NCI-H345 treated with DMSO at 0.1 percent for 48 hours (cell line): ENCODE results near the gene SERHL2.
A peak's percentile ranks its signal among the peaks of the same experiment; 100 is the strongest.
"Not testable (repeated sequence)": the region's sequence is repeated elsewhere in the genome, so short reads cannot be mapped to it uniquely, and the experiment has no call there.

ENCODE experiments used
- DNase-seq: peaks from one replicate; lab custom pipeline; 2025; ENCODE audit not compliant: unreplicated experiment; lab: John Stamatoyannopoulos, UW

SERHL2 gene, protein sequence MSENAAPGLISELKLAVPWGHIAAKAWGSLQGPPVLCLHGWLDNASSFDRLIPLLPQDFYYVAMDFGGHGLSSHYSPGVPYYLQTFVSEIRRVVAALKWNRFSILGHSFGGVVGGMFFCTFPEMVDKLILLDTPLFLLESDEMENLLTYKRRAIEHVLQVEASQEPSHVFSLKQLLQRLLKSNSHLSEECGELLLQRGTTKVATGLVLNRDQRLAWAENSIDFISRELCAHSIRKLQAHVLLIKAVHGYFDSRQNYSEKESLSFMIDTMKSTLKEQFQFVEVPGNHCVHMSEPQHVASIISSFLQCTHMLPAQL

DNA sequence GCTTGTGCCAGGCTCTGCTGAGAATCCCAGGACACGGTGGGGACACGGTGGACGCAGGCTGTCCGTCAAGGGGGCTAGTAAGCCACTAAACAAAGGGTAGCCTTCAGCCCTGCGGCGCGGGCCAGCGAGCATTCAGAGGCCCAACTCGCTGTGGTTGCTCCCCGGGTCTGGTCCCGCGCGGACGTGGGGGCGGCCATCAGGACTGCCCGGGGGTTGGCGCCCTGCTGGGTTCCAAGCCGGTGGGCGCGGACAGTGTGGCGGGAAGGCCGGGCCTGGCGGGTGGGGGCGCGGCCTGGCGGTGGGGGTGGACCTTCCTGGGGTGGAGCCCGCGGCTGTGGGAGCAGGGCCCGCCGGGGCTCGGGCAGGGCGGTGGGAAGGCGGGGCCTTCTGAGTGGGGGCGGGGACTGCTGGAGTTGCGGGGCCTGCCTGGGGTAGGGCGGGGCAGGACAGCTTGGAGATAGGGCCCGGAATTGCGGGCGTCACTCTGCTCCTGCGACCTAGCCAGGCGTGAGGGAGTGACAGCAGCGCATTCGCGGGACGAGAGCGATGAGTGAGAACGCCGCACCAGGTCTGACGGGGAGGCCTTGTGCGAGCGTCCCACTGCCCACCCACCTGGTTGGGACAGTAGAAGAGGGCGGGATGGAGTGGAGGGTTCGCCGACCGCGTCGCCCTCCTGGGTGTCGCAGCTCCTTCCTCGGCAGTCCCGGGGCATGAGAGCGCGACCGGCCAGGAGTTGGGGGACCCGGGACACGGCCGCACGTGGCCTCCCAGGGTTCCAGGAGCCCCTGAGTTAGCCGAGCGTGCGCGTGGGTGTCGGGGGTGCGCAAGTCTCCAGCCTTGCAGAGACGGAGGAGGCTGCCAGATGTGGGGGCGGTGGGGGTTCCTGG lies at the start of gene SERHL2:
TSS of gene SERHL2 (plus strand) at position 482 of the 887 bp plus-strand sequence. CDS start at position 547, 65 bp downstream.
- peak; percentile 43 for DNase-seq

DNA sequence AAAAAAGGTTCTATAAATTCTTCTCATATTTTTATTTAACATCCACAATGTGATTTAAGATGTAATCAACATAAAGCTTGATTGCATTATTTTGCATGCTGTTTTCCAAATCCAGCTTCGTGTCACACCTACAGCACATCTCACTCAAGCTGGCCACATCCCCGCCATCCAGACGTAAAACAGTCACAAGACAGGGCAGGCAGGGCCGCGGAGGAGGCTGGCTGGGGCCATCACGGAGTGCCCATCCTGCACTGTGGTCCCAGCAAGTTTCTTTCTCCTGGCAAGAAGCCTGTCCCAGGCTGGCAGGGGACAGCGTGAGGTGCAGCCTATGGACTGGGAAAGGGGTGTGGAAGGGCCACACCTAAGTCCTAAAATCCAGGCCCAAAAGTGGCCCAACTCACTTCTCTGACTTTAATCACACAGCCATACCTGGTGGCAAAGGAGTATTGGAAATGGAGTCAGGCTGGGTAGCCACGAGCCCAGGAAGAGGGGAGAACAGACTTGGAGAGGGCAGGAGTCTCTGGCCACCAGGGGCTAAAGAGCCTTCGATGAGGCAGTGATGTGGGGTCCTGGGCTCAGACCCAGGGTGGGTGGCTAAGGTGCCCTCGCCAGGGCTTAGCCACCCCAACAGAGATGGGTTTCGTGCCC lies 45.3 kb upstream of the SERHL2 start:
- DNase-seq, result not testable (repeated sequence)

DNA sequence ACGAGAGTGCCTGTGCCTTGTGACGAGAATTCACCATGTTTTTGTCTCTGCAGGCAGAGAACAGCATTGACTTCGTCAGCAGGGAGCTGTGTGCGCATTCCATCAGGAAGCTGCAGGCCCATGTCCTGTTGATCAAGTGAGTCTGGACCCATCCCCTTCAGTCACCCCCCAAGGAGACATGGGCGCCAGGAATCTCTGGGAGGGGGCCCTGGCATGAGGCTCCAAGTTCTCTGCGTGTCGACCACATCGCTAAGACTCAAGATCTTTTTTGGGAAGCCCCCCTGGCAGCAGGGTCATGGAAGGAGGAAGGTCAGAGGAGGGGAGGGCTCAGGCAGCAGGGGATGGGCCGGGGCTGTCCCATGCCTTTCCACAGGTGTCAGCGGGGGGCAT lies 44.8 kb upstream of the SERHL2 start:
- not testable (repeated sequence) for DNase-seq

DNA sequence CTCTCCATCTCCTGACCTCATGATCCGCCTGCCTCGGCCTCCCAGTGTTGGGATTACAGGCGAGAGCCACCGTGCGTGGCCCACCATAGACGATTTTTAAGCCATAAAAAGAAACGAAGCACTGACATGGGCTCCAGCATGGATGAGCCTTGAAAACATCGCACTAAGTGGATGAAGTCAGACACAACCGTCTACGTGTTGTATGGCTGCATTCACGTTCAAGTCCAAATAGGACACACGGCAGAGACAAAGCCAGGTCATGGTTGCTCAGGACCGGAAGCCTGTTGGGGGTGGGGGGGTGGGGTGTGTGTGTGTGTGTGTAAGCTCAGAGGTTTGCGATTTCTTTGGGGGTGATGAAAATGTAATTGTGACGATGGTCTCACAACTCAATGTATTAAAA lies 44.2 kb upstream of the SERHL2 start:
- DNase-seq, result no peak

DNA sequence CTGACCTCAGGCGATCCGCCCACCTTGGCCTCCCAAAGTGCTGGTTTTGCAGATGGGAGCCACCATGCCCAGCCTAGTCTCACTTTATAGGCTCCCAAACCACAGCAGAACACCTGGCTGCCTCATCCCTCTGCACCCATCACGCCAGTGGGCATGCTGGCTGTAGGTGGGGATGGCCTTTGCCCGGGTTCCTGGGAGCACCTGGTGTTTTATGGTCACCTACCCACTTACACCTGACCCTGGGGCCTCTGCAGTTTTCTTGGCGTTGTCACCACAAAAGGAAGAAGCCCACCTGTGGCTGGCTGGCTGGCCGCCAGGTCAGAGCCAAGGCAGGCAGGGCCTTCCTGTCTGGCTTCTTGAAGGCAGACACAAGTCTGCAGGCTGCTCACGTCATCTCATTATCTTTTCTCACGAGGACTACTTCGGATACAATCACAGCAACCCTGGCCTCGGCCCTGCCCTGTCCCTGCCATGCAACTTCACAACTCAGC lies 42.3 kb upstream of the SERHL2 start:
- no peak for DNase-seq

DNA sequence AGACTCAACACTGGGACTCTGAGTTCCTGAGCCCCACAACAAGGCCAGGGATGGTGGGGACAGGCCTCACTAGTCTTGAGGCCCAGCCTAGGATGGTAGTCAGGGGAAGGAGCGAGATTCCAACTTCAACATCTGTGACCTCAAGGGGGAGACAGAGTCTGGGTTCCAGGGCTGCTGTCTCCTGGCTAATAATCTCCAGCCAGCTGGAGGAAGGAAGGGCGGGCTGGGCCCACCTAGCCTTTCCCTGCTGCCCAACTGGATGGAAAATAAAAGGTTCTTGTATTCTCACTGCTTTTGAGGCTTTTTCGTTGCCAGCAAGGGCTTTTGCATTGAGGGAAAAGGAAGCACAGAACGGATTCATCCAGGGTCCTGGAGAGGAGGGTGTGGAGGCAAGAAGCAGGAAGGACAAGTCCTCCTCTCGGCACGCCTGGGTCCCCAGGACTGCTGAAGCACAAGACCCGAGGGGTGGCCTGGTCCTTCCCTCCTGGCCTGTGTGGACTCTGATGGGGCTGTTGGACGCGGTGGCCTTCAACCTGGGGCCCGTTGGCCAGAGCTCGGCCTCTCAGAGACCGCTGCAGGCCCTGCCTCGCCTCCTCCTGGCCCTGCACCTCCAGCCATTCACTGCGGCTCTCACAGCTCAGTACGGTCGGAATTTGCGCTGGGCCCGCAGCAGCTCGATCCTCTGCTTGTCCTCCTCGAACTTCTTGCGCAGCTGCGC lies 41.3 kb upstream of the SERHL2 start:
- not testable (repeated sequence) for DNase-seq

DNA sequence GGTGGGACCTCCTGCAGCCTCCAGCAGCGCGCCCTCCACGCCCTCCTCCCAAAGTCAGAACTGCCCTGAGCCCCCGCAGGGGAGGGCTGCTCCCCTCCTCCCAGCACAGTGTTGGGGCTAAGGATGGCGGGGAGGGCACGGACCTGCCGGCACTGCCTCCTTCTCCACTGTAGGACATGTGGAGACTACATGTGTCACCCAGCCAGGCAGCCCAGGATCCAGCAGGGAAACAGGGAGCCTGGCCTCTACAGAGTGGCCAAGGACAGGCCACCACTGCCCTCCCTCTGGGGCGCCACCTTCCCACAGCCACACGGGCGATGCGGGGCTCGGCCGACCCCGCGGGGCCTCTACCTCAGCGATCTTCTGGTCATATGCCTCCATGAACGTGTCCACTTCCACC lies 39.4 kb upstream of the SERHL2 start:
- DNase-seq, result not testable (repeated sequence)

DNA sequence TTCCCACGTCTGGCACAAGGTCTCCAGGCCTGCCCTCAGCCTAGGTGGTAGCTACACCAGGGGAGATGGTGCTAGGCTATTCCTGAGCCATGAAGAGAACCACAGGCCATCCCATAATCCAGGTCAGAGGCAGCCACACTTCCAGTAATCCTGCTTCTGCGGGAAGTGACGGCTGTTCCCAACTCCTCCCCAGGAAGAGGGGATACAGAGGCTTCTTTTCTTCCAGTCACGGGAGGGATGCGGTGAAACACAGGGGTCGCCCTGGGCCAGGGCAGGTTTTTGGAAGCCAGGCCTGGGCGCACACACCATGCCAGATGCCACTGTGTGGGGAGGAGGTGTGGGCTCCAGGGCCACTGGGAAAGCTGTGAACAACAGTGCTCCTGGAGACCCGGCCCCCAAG lies 38.5 kb upstream of the SERHL2 start:
- not testable (repeated sequence) for DNase-seq

DNA sequence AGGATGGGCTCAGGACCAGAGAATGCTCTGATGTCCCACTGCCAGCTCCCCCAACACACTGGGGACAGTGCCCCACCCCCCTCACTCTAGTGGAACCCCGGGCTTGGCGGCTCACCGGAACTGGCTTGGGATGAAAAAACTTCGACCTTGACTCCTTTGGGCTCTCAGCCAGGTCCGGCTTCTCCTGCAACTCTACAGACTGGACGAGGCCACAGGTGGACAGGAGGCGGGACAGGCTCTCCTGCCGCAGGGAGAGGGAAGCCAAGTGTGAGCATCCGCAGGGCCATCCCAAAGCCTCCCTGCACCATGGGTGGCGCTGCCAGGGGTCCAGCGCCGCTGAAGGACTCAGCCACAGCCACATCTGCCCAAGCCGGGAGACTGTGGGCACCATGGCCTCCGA lies 37.9 kb upstream of the SERHL2 start:
- no peak for DNase-seq

DNA sequence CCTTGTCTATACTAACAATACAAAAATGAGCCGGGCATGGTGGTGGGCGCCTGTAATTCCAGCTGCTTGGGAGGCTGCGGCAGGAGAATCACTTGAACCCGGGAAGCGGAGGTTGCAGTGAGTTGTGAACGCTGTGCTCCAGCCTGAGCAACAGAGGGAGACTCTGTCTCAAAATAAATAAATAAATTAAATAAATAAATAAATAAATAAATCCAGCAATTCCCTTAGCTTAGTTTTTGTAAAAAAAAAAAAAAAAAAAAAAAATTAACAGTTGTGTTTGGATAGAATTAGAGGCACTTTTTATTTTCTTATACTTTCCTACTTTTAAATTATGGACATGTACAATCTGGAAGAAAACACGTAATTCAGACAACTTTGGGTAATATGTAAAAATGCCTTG lies 36.7 kb upstream of the SERHL2 start:
- not testable (repeated sequence) for DNase-seq

DNA sequence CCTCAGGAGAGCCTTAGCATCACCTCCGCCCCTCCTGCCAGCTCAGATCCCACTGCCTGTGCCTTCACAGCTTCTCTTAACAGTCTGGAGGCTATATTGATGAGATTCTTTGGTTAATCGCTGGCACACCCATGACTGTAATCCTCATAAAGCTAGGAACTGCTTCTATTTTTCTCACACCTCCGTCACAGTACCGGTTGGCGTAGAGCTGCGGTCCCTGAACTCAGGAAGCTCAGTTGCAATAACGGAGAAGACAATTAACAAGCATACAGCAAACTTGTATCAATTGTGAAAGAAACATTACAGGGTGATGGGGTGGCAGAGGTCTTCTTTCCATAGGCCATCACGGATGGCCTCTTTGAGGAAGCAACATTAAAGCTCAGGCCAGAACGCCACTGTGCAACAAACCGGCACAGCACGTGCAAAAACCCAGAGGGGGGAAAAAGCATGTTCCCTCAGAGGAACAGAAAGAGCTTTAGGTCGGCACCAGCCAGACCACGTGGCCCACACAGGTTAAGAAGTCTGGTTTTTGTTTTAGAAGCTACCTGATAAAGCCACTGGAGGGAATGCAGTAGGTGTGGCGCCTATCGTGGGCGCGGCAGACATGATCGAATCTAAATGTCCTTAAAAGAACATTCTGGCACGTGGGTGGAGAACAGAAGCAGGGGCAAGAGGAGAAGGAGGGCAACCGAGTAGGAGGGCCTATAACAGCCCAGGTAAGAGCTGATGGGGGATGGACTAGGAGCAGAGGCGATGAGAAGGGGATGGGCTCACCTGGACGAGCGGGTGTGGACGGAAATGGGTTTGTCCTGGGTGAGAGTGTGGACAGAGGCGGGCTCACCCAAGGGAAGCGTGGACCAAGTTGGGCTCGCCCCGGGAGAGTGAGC lies 34.9 kb upstream of the SERHL2 start:
- DNase-seq, result not testable (repeated sequence)

DNA sequence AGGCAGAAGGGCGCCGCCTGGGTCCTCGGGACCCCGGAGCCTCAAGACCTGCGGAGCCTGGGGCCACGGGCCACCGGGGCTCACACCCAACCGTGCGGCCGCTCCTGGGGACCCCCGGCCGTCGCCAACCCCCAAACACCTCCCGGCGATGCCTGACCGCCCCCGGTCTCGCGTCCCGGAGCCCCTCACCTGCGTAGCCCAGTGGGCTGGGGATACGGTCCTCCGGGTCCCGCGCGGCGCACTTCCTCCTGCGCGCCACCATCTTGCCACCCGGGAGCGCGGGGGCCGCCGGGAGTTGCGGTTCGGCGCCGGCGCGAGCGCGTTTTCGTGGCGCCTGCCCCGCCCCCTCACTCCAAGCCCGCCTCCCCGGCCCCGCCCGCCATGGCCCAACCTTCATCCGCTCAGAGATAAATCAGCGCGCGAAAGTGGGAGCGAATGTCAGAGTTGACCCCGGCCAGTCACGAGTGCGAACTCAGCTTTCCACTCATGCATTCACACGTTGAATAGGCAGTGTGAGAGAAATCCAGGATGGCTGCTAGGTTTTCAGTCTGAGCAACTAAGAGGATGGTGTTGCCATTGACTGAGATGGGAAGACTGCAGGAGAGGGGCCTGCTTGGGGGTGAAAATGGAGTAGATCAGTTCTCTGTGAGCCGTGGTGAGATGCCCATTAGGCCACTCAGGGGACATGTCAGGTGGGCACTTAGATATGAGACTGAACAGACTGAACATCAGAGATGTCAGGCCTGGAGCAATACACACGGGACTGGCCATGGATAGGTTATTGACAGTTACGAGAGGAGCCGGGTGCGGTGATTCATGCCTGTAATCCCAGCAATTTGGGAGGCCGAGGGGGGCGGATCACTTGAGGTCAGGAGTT lies 34.0 kb upstream of the SERHL2 start, which contains the start of gene RRP7A:
TSS of gene RRP7A (minus strand) at position 272 of the 877 bp plus-strand sequence. CDS start at position 262, 10 bp downstream.
- DNase-seq, result peak; percentile 27

DNA sequence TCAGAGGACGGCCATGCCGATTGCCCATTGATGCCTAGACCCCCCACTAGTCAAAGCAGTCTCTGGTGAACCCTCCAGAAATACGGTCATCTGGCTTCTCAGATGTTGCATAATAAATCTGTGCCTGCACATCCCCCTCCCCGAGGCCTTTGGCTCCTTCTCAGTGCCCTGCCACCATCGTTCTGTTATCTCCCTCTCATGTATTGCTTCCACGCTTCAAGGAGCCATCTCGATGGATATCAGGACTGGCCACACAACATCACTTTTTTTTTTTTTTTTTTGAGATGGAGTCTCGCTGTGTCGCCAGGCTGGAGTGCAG lies 32.6 kb upstream of the SERHL2 start:
- DNase-seq, result no peak

DNA sequence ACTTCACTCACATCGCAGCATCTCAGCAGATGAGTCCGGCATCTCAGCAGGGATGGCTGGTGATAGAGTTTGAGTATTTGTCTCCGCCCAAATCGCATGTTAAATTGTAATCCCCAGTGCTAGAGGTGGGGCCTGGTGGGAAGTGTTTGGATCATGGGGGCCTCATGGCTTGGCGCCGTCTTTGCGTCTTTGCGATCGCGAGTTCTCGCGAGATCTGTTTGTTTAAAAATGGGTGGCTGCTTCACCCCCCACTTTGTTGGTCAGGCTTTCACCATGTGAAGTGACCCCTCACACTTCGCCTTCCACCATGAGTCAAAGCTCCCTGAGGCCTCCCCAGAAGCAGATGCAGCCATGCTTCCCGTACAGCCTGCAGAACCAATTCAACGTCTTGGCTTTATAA lies 31.2 kb upstream of the SERHL2 start:
- DNase-seq, result no peak

DNA sequence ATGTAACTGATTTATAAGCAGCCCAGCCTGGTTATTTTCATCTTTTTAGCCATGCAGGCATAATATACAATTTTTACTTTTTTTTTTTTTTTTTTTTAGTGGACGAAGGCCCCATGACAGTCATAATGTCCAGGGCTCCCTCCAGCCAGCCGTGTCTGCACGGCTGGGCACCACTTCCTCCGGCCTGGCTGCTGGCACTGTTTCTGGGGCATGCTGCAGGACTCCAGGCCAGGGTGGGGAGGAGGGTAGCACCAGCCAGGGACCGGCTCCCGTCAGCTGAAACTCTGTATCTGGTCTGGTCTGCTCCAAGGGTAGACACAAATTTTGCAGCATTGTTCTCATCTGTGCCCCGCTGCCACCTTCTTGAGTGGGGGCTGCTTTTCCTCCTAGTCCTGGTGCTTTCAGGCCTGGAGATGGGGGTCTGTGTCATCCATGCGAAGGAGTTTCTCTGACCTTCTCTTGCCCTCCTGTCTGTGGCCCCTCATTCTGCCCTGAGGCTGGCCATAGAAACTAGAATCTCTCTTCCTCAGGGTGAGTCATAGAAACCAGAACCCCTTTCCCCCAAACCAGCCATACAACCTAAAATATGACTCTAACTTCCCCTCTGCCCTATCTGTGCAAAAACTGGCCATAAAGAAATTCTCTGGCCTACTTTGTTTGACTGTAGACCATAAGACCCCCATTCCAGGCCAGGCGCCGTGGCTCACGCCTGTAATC lies 25.0 kb upstream of the SERHL2 start:
- no peak for DNase-seq

DNA sequence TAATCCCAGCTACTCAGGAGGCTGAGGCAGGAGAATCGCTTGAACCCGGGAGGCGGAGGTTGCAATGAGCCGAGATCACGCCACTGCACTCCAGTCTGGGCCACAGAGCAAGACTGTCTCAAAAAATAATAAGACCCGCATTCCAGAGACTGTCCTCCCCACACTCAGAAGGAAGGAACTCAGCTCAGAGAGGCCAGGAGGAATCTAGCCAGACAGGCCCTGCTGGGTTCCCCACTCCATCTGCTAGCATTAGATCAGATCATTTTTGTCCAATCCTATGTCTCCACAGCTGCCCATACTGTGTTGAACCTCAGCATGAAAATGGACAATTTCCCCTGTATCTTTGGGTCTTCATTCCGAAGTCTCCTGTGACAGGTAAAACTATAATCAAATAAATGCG lies 24.3 kb upstream of the SERHL2 start:
- DNase-seq, result not testable (repeated sequence)

DNA sequence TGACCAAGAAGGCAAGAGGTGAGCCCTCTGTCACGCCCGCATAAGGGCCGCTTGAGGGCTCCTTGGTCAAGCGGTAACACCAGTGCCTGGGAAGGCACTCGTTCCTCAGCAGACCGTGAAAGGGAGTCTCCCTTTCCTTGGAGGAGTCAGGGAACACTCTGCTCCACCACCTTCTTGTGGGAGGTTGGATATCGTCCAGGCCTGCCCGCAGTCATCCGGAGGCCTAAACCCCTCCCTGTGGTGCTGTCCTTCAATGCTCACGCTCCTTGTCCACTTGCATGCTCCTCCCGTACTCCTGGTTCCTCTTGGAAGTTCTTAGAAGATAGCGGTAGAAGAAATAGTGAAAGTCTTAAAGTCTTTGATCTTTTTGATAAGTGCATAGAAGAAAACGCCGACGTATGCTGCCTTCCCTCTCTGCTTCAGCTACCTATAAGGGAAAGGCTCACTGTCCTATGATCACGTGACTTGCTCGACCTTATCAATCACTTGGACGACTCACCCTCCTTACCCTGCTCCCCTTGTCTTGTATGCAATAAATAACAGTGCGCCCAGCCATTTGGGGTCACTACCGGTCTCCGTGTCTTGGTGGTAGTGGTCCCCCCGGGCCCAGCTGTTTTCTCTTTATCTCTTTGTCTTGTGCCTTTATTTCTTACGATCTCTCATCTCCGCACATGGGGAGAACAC lies 22.2 kb upstream of the SERHL2 start:
- DNase-seq, result not testable (repeated sequence)

DNA sequence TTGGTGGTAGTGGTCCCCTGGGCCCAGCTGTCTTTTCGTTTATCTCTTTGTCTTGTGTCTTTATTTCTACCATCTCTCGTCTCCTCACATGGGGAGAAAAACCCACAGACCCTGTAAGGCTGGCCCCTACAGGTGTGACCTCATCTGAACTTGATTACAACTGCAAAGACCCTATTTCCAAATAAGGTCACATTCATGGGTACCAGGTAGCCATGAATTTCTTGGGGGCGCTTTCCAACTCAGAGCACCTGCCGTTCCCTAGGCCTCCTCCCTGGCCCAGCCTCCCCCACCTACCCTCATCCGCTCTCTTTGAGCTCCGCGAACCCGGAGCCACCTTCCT lies 20.1 kb upstream of the SERHL2 start:
- DNase-seq, result no peak
